Mesenteric fat pad (tissue), 1 donor: Measurements from ENCODE around the gene MBOAT7. TPM values are rescaled to one million over a fixed set of nuclear protein-coding genes. Genes with fewer than 3 reads are reported as not detected.
"Not testable (repeated sequence)": the region's sequence is repeated elsewhere in the genome, so short reads cannot be mapped to it uniquely, and the experiment has no call there.

Experiments used
- DNase-seq: peaks from one replicate; pipeline ENCODE4 v3.0.0-alpha.2; 2020; ENCODE audit warnings: low spot score
- long read RNA-seq: library from polyadenylated mRNA; unstranded; transcript quantifications from one replicate; pipeline ENCODE4 v2.0.0, GENCODE V29; 2020
- total RNA-seq: library from RNA; stranded (reverse); fragmentation: NEBNext Ultra II Directional; extraction: Animal tissue kit (Norgen Biotek cat#: 25700); gene quantifications from one replicate; pipeline ENCODE4 v1.2.1, GENCODE V29; 2021
- donor health status: DM: yes; HTN: yes; CAD: no.

Gene MBOAT7
- 40.9 TPM for total RNA-seq
- long read RNA-seq, transcript MBOAT7-201 (8 exons, 2,529 nt): minor isoform, 8 of 63 reads
- long read RNA-seq, transcript MBOAT7-212 (2 exons, 3,039 nt): major isoform, 14 of 63 reads
- long read RNA-seq, partial matches to known transcripts: 25 of 63 reads
- long read RNA-seq, other reads (novel, unspliced or antisense): 16 of 63 reads

DNA sequence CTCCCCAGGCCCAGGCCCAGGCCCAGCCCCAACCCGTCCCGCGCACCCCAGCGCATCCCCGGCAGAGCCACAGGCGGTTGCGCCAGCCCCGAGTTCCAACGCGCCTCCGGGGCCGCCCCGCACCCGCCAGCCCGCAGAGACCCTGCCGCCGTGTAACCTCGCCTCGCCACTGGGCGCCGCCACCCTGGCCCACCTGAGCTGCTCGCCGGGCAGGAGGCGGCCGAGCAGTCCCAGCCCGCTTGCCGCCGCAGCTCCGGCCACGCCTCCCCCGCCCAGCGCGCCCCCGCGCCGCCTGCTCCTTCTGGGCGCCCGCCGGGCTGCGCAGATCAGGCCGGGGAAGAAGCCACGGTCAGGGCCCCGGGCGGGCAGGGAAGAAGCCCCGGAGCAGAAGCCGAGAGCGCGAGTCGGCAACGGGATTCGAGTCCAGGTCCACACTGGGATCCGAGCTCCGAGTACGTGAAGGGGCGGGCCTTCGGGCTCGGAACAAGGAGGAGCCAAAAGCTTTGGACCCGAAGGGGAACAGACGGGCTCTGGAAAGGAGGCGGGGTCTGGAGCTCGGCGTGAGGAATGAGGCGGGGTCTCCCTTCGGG is at the start of gene MBOAT7:
Gene MBOAT7 (minus strand): TSS at position 436 of the 590 bp plus-strand sequence. CDS start 1,072 bp downstream, outside the sequence.
- peak; percentile 92 for DNase-seq

DNA sequence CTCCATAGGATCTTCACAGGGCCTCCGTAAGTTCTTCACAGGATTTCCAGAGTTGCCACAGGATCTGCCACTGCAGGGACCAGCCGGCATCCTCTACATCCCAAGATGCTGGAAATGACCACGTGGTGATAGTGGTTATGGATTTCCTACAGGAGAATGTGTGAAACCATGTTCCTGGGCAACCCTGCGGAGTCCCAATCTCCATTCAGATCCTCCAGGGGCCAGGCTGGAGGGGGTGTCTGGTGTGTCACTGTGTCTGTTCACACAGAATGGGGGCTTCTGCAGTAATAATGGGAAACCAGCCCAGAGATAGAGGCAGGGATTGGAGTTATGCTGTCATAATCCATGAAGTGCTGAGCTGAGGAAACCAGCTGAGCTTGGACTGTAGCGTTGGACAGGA is 44.6 kb upstream of the MBOAT7 start:
- peak; percentile 71 for DNase-seq

GRCh38 chr19:54231077-54231931 is 41.9 kb upstream of the MBOAT7 start:
- DNase-seq: peak; percentile 99

GRCh38 chr19:54230031-54230430 is 40.7 kb upstream of the MBOAT7 start:
- peak; percentile 87 for DNase-seq

DNA sequence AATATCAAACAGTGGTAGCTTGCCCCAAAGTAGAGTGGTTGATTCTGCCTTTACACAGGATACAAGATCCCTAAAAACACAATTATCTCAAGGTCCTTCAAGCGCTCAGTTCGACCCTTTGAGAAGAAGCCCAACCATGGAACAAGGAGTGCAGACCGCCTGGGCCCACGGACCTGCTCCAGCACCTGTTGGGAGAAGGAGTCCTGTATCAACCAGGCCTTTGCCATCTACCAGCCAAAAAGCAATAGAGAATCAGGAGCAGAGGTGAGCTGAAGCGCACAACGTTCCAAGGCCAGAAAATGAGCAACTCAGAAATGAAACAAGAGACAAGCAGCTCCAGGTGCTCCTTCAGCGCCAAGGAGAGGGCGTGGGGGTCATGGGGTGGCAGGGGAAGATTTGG is 39.8 kb upstream of the MBOAT7 start:
- peak; percentile 83 for DNase-seq

DNA sequence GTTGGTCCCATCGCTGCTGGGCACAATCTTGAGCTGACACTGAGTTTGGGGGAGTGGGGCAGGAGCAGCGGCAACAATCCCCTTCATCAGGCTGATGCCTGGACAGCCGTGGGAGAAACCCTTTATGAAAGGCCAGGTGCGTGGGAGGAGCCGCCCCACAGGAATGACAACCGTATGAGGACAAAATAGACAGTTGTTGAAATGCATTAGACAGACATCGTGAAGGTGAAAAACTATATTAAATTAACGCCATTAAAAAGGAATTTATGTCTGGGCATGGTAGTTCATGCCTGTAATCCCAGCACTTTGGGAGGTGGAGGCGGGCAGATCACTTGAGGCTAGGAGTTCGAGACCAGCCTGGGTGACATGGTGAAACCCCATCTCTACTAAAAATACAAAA is 35.2 kb upstream of the MBOAT7 start:
- not testable (repeated sequence) for DNase-seq

GRCh38 chr19:54223937-54224281 is 34.5 kb upstream of the MBOAT7 start:
- not testable (repeated sequence) for DNase-seq

DNA sequence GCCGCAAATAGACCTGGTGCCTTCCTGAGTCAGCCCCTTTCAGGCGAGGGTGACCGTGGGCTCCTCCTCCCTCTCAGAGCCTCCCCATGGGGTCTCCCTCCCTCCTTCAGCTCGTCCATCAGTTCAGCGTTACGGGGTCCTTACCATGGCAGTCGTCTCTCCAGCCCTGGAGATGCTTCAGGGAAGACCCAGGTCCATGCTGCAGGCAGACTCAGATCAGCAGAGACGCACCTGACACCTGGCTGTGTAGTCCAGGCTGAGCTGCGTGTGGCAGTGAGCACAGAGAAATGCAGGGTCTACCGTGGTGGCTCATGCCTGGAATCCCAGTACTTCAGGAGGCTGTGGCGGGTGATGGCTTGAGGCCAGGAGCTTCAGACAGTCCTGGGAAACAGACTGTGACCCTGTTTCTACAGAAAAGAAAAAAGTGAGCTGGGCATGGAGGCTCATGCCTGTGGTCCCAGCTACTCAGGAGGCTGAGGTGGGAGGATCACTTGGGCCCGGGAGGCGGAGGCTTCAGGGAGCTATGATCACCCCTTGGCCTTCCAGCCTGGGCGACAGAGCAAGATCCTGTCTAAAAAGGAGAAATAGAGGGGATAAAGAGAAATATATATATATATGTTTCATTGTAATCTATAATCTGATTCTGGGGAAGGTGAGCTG is 34.0 kb upstream of the MBOAT7 start:
- DNase-seq: not testable (repeated sequence)

DNA sequence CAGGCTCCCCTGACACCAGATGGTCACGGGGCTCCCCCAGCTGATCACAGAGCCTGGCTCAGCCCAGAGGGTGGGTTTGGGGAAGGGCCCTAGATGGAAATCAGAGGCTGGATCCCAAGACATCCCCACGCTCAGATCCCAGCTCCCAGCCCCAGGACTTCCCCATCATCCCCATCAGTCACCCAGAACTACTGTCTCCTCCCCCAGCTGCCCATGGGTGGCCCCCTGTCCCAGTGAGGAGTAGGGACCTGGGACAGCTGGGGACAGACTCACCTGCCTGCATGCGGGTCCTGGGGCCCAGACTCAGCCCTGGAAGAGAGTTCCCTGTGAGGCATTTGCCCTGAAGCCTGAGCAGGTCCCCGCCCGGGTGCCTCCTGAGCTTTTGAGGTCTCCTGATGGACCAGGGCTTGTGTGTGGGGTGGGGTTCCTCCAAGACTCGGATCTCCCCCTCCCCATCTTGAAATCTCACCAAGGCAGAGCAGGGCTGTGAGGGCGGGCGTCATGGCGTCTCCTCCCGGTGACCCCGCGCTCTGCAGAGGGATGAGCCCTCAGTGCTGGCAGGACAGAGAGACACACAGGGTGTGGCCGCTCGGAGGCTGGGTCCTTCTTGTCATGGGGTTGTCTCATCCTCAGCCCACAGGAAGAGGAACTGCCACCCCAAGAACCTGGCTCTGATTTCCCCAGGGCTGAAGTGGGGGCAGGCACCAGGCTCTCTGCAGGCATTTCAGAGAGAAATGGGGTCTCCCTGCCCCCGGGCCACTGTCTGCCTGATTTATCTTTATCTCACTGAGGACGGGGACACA is 33.3 kb upstream of the MBOAT7 start, which contains the start of gene LILRB3:
Gene LILRB3 (minus strand): TSS at position 534 of the 803 bp plus-strand sequence. CDS start 31 bp downstream, at position 503.
- not testable (repeated sequence) for DNase-seq

DNA sequence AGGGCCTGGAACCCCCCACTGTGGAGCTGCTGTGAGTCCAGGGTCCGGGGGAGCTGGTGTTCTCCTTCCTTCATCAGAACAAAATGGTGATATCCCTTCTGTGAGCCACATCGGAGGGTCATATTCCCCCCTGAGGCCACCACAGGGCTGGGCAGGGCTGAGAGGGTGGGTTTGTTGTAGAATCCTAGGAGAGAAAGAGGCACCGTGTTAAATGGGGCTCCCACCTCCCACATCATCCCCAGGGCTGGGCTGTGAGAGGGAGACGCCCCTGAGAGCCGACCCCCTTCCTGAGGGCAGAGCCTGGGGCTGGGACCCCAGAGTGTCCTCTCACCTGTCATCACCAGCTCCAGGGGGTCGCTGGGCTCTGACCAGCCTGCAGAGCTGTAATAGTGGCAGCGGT is 32.6 kb upstream of the MBOAT7 start:
- not testable (repeated sequence) for DNase-seq

DNA sequence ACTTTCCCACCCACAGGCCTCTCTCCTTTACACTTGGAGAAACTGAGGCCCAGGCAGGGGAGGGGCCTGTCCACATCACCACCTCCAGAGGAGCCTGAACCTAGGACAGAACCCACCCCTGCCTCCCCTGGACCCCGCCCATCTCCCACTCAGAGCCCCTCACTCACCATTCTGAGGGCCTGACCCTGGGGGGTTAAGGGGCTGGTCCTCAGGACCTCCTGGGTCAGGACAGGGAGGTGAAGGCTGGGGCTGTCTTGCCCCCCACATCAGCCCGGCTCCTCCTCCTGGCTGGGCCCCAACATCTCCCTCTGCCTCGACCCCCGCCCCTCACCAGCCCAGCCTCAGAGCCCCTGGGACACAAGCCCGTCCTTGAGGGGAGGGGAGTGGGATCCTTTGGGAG is 30.3 kb upstream of the MBOAT7 start:
- DNase-seq: not testable (repeated sequence)

GRCh38 chr19:54218960-54219661 is 29.7 kb upstream of the MBOAT7 start:
- DNase-seq: no peak

- DNase-seq: no peak
These were observed 28.9 kb upstream of the MBOAT7 start for GRCh38 chr19:54218259-54218658.

GRCh38 chr19:54217517-54218247 is 28.3 kb upstream of the MBOAT7 start:
- DNase-seq: not testable (repeated sequence)

GRCh38 chr19:54216869-54217268 is 27.5 kb upstream of the MBOAT7 start:
- DNase-seq: no peak

DNA sequence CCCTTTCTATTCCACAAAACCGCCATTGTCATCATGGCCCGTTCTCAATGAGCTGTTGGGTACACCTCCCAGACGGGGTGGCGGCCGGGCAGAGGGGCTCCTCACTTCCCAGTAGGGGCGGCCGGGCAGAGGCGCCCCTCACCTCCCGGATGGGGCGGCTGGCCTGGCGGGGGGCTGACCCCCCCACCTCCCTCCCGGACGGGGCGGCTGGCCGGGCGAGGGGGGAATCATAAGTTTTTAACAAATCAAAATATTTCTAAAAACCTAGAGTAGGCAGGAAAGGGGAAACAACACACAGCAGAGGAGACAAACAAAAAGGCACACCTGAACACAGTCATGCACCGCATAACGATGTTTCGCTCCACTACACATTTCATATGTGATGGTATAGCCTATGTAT is 25.4 kb upstream of the MBOAT7 start:
- not testable (repeated sequence) for DNase-seq

- not testable (repeated sequence) for DNase-seq
These were observed 24.8 kb upstream of the MBOAT7 start for GRCh38 chr19:54214217-54214616.

- no peak for DNase-seq
These were observed 21.9 kb upstream of the MBOAT7 start for GRCh38 chr19:54211235-54211634.

GRCh38 chr19:54209811-54210494 is 20.6 kb upstream of the MBOAT7 start:
- no peak for DNase-seq
